Body of pancreas (tissue), 4 donors: ENCODE data around the gene WDR27. TPM values are rescaled to one million over a fixed set of nuclear protein-coding genes. Genes with fewer than 3 reads are reported as not detected.

Experiments used
- ATAC-seq: fragments of 150-250 bp; one replicate; pipeline ENCODE4 v1.9.1; 2016
- DNase-seq, 4 donors: peaks; one replicate each; pipeline ENCODE4 v3.0.0-alpha.2; 2019
- H3K27ac ChIP-seq, 4 donors: fragments of 200-600 bp; sonication (generic); 1 replicate in 3 of 4; 2 replicates in 1 of 4; pipeline versions ENCODE4 v1.5.1 to v1.6.1; 2016 to 2019; ENCODE audit warnings: mild to moderate bottlenecking in 1 of 4, mixed read lengths in 1 of 4, moderate library complexity in 1 of 4
- H3K27me3 ChIP-seq, 2 donors: fragments of 200-600 bp; sonication (generic); one replicate each; pipeline ENCODE4 v1.6.0; 2016; ENCODE audit warnings: mild to moderate bottlenecking in 1 of 2
- H3K36me3 ChIP-seq, 2 donors: fragments of 200-600 bp; sonication (generic); replicated peaks in 1 of 2; 2 replicates each; pipeline ENCODE4 v1.5.1; 2016; ENCODE audit warnings: low read depth in 2 of 2; ENCODE audit not compliant: insufficient read depth in 1 of 2
- H3K4me1 ChIP-seq: fragments of 200-600 bp; sonication (generic); one replicate; pipeline ENCODE4 v1.6.0; 2016
- H3K4me3 ChIP-seq, 2 donors: fragments of 200-600 bp; sonication (generic); 1 replicate in 1 of 2; 2 replicates in 1 of 2; pipeline ENCODE4 v1.5.1; 2016 to 2019
- H3K9me3 ChIP-seq, 3 donors: fragments of 200-600 bp; sonication (generic); 1 replicate in 2 of 3; 2 replicates in 1 of 3; pipeline ENCODE4 v1.5.1; 2016
- POLR2A ChIP-seq, 3 donors: fragments of 450-650 bp; IDR thresholded peaks; one replicate each; pipeline ENCODE4 v1.6.1; 2016; ENCODE audit warnings: antibody characterized with exemption in 3 of 3, mild to moderate bottlenecking in 2 of 3
- WGBS, 2 donors: methylation state at CpG; one replicate each; pipeline ENCODE4 v1.1.5; 2017; 5-methylcytosine and 5-hydroxymethylcytosine counted together
- intact Hi-C: fragments of 100-400 bp; cut with DNase I; formaldehyde crosslinking; loops from one replicate; pipeline ENCODE4 v1.15.1; 2023
- total RNA-seq, 2 donors: library from RNA; depleted of rRNA; stranded (reverse); fragments of >200 nt; gene quantifications; one replicate each; pipeline ENCODE4 v1.1.0, GENCODE V29; 2016
- TF ChIP-seq, protein P1 (sequence below), 7 experiments: fragments of 450-650 bp in 4 of 7; fragments of 200-600 bp in 3 of 7; sonication (generic) in 3 of 7; IDR thresholded peaks; one replicate each; pipeline ENCODE4 v1.5.1; 2016 to 2019; ENCODE audit warnings: antibody characterized with exemption in 7 of 7

The WDR27 gene
- total RNA-seq, 2 donors from 2014 or later = 38.2 to 38.7 TPM

DNA sequence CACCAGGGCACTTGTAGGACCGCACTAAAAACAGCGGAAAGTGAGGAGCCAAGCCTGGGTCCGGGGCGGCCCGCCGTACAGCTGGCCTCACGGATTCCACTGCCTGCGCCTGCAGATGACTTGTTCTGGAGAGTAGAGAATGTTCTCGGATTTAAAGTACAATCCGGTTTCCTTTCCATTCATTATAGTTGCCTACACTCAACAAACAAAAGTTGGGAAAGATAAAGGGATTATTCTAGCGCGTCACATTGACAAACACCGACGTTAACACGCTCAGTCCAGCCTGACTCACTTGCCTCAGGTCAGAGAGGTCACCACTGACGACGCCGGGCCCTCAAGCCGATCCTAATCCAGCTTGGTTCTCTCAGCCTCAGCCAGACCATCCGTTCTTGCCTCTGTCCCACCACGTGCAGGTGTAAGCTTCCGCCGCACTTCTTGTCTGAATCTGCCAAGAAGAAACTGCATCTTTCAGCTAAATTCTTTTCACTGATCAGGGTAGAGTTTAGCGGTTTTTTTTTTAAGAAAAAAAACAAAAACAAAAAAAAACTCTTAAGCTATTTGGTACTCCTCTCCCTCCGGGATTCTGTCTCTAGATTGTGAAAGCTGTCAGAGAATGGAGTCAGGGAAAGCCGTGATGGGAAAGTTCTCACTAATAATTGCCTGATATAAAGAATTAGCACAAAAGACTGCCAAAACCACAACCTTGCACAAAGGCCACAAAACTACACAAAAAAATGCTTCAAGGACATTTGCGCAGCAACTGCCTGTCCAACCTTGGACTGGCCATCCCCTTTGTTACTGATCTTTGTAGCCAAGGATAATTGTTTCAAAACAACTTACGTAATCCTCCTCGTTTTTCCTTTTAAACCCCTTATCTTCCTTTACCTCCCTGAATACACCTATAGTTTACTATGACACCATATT lies 23.6 kb upstream of the WDR27 start:
- peak; percentile 30 for ATAC-seq
- TF ChIP-seq, protein P1, sequence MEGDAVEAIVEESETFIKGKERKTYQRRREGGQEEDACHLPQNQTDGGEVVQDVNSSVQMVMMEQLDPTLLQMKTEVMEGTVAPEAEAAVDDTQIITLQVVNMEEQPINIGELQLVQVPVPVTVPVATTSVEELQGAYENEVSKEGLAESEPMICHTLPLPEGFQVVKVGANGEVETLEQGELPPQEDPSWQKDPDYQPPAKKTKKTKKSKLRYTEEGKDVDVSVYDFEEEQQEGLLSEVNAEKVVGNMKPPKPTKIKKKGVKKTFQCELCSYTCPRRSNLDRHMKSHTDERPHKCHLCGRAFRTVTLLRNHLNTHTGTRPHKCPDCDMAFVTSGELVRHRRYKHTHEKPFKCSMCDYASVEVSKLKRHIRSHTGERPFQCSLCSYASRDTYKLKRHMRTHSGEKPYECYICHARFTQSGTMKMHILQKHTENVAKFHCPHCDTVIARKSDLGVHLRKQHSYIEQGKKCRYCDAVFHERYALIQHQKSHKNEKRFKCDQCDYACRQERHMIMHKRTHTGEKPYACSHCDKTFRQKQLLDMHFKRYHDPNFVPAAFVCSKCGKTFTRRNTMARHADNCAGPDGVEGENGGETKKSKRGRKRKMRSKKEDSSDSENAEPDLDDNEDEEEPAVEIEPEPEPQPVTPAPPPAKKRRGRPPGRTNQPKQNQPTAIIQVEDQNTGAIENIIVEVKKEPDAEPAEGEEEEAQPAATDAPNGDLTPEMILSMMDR (IDR thresholded peaks at IDR 0.05) = no peak
- TF ChIP-seq POLR2A (IDR thresholded peaks at IDR 0.05) = peak in 2 of 3 donors; percentile 43 to 50
- 16 to 23% methylated on average over 29 of the region's 29 CpGs for WGBS, 2 donors
- DNase-seq = peak; percentile 50 to 64 (median 56)
- Histone ChIP-seq H3K27me3 (no peaks in the 10 kb centered on the region), H3K27ac (peak overlapping the region; percentile 91 to 95 (median 93)), H3K4me3 (peak overlapping the region; percentile 66 to 72), H3K9me3 (no peaks in the 10 kb centered on the region), H3K36me3 (no peaks in the 10 kb centered on the region), H3K4me1 (peaks cover 18% of the 10 kb centered on the region)
- intact Hi-C loops = no loop called here

DNA sequence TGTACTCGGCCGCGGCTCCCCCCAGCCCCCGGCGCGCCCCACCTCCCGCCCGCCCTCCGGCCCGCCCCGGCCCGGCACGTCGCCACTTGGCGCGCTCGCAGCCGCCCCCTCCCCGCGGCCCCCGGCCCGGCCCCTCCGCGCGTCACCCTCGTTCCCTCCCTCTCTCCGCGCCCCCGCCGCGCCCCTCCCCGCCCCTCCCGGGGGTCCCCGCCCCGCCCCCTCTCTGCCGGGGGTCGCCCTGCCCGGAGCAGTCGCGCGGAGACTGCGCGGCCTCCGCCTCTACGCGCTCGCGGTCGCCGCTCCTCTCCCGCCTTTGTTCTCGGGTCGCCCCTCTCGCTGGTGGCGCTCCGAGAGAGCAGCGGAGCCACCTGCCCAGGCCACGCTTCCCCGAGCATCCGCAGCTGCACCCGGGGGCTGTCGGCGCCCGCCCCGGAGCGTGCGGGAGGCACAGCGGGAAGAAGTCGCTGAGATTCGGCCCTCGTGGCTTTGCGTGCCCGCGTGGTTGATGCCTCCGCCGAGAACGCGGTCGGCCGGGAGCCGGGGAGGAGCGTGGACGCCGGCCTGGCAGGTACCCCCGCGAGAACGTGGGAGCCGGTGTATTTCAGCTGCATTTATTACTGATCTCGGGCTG lies 22.8 kb upstream of the WDR27 start, which contains the start of gene PHF10:
Gene PHF10, minus strand, starts transcription at position 7 of the 631 bp plus-strand sequence. CDS start 569 bp downstream, outside the sequence.
- Histone ChIP-seq H3K9me3 (no peaks in the 10 kb centered on the region), H3K4me3 (peak within 1 kb of the TSS; percentile 66 to 72), H3K4me1 (peaks cover 18% of the 10 kb centered on the region), H3K27me3 (no peaks in the 10 kb centered on the region), H3K27ac (peak within 1 kb of the TSS; percentile 91 to 96 (median 93)), H3K36me3 (no peaks in the 10 kb centered on the region)
- TF ChIP-seq, protein P1 (IDR thresholded peaks at IDR 0.05) = no peak
- peak in 2 of 3 donors; percentile 46 to 61 for TF ChIP-seq POLR2A (IDR thresholded peaks at IDR 0.05)
- intact Hi-C loops = no loop called here
- ATAC-seq (peak; percentile 74), DNase-seq (peak; percentile 44 to 67 (median 56))
- 0 to 1% methylated on average over 28 to 37 of the region's 89 CpGs for WGBS, 2 donors

DNA sequence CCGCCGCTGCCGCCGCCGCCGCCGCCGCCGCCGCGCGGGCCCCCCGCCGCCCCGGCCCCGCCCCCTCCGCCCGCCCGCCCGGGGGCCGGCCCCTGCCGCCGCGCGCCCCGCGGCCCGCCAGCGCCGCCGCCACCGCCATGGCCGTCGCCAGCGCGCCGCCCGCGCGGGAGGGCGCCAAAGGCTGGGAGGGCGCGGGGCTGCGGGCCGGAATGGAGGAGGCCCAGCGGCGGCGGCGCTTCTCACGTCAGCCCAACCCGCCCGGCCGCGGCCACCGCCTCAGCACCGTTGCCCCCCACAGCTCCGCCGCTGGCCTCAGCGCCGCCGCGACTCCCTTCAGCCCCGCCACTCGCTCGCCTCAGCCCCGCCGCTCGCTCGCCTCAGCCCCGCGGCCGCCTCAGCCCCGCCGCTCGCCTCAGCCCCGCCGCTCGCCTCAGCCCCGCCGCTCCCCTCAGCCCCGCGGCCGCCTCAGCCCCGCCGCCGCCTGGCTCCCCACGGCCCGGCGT lies 22.2 kb upstream of the WDR27 start:
- Histone ChIP-seq H3K9me3 (no peaks in the 10 kb centered on the region), H3K4me1 (peaks cover 18% of the 10 kb centered on the region), H3K4me3 (no peak overlapping the region), H3K36me3 (no peaks in the 10 kb centered on the region), H3K27ac (peak overlapping the region; percentile 91 to 95 (median 93)), H3K27me3 (no peaks in the 10 kb centered on the region)
- DNase-seq (peak in 3 of 4 donors; percentile 25 to 56 (median 32)), ATAC-seq (peak; percentile 56)
- WGBS, 2 donors = 0 to 1% methylated on average over 3 to 14 of the region's 89 CpGs
- TF ChIP-seq, protein P1 (IDR thresholded peaks at IDR 0.05) = no peak
- no peak for TF ChIP-seq POLR2A (IDR thresholded peaks at IDR 0.05)
- intact Hi-C loops = no loop called here

DNA sequence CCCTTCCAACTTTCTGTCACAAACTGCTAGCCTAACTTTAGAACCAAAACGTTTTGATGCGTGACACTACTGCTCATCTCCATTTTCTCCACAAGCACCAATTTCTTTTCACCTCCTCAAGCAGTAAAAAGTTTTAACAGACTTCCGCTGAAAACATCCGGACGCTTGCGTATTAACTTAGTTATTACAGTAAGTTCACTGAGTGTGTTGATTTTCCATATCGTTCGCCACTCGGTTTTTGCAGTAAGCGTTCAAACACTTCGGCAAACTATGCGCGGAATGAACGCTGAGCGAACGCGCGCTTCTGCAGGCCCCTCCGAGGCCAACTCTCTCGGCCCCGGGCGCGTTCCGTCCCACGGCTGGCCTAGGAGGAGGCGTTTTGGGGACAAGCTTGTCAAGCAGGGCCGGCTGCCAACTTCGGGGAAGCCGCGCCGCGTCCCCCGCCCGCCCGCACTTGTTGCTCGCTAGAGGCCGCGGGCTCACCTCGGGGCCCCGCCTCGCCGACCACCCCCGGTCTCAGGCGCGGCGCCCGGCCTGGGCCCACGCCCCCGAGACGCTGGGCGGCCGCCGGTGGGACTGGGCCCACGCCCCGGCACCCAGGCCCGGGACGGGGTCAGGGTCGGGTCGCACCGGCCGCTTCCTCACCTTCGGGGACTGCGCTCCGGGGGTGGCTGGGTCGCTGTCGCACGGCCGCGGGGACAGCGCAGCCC lies 21.5 kb upstream of the WDR27 start:
- peak overlapping the region; percentile 75 to 96 (median 88) for H3K27ac ChIP-seq
- H3K36me3 ChIP-seq = no peaks in the 10 kb centered on the region
- H3K27me3 ChIP-seq = no peaks in the 10 kb centered on the region
- H3K9me3 ChIP-seq = no peaks in the 10 kb centered on the region
- DNase-seq (peak; percentile 80 to 89 (median 82)), ATAC-seq (peak; percentile 52)
- intact Hi-C loops = no loop called here
- WGBS, 2 donors = 0 to 1% methylated on average over 25 to 70 of the region's 70 CpGs
- H3K4me3 ChIP-seq = peak overlapping the region; percentile 6 to 30
- peak in 2 of 3 donors; percentile 43 to 53 for TF ChIP-seq POLR2A (IDR thresholded peaks at IDR 0.05)
- TF ChIP-seq, protein P1 (IDR thresholded peaks at IDR 0.05) = peak in 1 of 7 experiments; percentile 5
- H3K4me1 ChIP-seq = peaks cover 18% of the 10 kb centered on the region
